Measurements from ENCODE around the gene ANKRD28. TPM values are rescaled to one million over a fixed set of nuclear protein-coding genes. Genes with fewer than 3 reads are reported as not detected.

Gene ANKRD28
- total and polyA plus RNA-seq, 2 experiments from 2014 or later, result 15.2 to 61.3 TPM

DNA sequence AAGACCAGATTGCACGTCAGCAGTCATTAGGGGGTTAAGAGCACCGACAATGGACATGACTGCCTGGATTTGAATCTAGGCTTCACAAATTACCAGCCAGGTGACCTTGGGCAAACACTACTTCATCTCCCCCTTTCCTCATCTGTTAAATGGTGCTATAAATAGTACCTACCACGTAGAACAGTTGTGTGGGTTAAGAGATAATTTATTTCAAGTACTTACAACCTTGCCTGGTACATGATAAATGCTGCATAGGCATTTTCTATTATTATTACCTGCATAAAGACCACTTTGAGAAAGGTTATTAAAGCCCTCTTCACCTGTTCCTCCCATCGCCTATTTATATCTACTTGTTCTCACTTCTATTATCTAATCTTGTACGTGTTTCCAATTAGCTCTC, 131.5 kb downstream of the ANKRD28 start (continued):
- TF ChIP-seq STAT1 (IDR thresholded peaks at IDR 0.05; ENCODE audit: unreplicated experiment), result no peak
- no peak for TF ChIP-seq EZH2 (IDR thresholded peaks at IDR 0.05; ENCODE audit: low read depth, unreplicated experiment)
- TF ChIP-seq ZNF114 (CRISPR knock-in tag; IDR thresholded peaks at IDR 0.05), result no peak
- TF ChIP-seq ETS1 (IDR thresholded peaks at IDR 0.05), result no peak

DNA sequence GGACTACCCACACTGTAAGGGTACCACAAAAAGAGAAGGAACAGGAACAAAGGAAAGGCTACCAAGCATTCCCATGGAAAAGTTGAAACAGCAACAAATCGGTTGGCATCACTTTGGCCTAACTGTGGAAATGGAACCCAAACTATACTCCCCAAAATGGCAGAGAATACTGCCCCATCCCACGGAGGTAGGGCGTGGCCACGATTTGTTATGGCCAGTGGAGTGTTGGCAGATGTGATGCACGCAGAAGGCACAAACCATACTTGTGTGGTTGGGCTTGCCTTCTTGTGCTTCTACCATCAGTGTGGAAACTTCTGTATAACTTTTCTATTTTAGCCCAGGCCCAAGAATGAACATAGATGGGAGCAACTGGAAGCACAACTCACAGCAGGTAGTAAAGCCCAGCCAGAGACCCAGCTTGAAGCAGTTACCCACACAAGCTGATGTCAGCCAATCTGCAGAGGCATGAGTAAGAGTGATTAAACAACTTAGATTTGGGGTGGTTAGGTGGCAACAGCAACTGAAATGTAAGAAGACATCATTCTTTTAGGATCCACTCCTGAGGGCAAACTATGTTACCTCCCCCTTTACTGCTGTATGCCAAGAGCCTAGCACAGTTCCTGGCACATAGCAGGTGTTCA, 132.1 kb downstream of the ANKRD28 start:
- Mint-ChIP-seq H3K27me3 (ENCODE audit: insufficient read depth, low read depth, poor library complexity) (no peaks in the 10 kb centered on the region), H3K4me3 (no peak overlapping the region), H3K36me3 (ENCODE audit: low read depth) (peaks cover 17% of the 10 kb centered on the region; the same call in 2 of the 3 replicates), H3K27ac (no peak overlapping the region), H3K9me3 (peaks cover 10% of the 10 kb centered on the region; the same call in 2 of the 3 replicates), H3K4me1 (peaks cover 19% of the 10 kb centered on the region)
- Histone ChIP-seq H3K27me3 (ENCODE audit: insufficient read depth) (no peaks in the 10 kb centered on the region), H3K79me2 (replicated peaks; ENCODE audit: insufficient read depth) (no peaks in the 10 kb centered on the region), H2AFZ (no peak overlapping the region), H3K27ac (ENCODE audit: low read depth) (no peak overlapping the region), H3K4me1 (ENCODE audit: insufficient read depth) (peaks cover 30% of the 10 kb centered on the region), H3F3A (replicated peaks; ENCODE audit: low read depth) (no peaks in the 10 kb centered on the region), H3K4me3 (no peak overlapping the region), H4K20me1 (replicated peaks; ENCODE audit: insufficient read depth) (no peaks in the 10 kb centered on the region; the same call in 1 of the 2 replicates), H3K36me3 (ENCODE audit: insufficient read depth) (peaks cover 4% of the 10 kb centered on the region; the same call in 1 of the 2 replicates), H3K9me2 (ENCODE audit: insufficient read depth) (no peaks in the 10 kb centered on the region), H3K4me2 (no peak overlapping the region)
- no peak for DNase-seq (ENCODE audit: low spot score)
- no peak for ATAC-seq
- TF ChIP-seq EZH2phosphoT487 (IDR thresholded peaks at IDR 0.05; ENCODE audit: unreplicated experiment) (no peak), JUNB (IDR thresholded peaks at IDR 0.05; ENCODE audit: unreplicated experiment) (no peak), ETS1 (IDR thresholded peaks at IDR 0.05) (no peak), ZNF114 (CRISPR knock-in tag; IDR thresholded peaks at IDR 0.05) (no peak), EZH2 (IDR thresholded peaks at IDR 0.05; ENCODE audit: low read depth, unreplicated experiment) (no peak), NANOG (IDR thresholded peaks at IDR 0.05; ENCODE audit: borderline replicate concordance) (no peak), STAT1 (IDR thresholded peaks at IDR 0.05; ENCODE audit: unreplicated experiment) (no peak)
- TF ChIP-seq, protein P1, sequence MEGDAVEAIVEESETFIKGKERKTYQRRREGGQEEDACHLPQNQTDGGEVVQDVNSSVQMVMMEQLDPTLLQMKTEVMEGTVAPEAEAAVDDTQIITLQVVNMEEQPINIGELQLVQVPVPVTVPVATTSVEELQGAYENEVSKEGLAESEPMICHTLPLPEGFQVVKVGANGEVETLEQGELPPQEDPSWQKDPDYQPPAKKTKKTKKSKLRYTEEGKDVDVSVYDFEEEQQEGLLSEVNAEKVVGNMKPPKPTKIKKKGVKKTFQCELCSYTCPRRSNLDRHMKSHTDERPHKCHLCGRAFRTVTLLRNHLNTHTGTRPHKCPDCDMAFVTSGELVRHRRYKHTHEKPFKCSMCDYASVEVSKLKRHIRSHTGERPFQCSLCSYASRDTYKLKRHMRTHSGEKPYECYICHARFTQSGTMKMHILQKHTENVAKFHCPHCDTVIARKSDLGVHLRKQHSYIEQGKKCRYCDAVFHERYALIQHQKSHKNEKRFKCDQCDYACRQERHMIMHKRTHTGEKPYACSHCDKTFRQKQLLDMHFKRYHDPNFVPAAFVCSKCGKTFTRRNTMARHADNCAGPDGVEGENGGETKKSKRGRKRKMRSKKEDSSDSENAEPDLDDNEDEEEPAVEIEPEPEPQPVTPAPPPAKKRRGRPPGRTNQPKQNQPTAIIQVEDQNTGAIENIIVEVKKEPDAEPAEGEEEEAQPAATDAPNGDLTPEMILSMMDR (conservative IDR thresholded peaks at IDR 0.05; ENCODE audit: low read depth in 2 of 2), result no peak
- TF ChIP-seq, protein P2, sequence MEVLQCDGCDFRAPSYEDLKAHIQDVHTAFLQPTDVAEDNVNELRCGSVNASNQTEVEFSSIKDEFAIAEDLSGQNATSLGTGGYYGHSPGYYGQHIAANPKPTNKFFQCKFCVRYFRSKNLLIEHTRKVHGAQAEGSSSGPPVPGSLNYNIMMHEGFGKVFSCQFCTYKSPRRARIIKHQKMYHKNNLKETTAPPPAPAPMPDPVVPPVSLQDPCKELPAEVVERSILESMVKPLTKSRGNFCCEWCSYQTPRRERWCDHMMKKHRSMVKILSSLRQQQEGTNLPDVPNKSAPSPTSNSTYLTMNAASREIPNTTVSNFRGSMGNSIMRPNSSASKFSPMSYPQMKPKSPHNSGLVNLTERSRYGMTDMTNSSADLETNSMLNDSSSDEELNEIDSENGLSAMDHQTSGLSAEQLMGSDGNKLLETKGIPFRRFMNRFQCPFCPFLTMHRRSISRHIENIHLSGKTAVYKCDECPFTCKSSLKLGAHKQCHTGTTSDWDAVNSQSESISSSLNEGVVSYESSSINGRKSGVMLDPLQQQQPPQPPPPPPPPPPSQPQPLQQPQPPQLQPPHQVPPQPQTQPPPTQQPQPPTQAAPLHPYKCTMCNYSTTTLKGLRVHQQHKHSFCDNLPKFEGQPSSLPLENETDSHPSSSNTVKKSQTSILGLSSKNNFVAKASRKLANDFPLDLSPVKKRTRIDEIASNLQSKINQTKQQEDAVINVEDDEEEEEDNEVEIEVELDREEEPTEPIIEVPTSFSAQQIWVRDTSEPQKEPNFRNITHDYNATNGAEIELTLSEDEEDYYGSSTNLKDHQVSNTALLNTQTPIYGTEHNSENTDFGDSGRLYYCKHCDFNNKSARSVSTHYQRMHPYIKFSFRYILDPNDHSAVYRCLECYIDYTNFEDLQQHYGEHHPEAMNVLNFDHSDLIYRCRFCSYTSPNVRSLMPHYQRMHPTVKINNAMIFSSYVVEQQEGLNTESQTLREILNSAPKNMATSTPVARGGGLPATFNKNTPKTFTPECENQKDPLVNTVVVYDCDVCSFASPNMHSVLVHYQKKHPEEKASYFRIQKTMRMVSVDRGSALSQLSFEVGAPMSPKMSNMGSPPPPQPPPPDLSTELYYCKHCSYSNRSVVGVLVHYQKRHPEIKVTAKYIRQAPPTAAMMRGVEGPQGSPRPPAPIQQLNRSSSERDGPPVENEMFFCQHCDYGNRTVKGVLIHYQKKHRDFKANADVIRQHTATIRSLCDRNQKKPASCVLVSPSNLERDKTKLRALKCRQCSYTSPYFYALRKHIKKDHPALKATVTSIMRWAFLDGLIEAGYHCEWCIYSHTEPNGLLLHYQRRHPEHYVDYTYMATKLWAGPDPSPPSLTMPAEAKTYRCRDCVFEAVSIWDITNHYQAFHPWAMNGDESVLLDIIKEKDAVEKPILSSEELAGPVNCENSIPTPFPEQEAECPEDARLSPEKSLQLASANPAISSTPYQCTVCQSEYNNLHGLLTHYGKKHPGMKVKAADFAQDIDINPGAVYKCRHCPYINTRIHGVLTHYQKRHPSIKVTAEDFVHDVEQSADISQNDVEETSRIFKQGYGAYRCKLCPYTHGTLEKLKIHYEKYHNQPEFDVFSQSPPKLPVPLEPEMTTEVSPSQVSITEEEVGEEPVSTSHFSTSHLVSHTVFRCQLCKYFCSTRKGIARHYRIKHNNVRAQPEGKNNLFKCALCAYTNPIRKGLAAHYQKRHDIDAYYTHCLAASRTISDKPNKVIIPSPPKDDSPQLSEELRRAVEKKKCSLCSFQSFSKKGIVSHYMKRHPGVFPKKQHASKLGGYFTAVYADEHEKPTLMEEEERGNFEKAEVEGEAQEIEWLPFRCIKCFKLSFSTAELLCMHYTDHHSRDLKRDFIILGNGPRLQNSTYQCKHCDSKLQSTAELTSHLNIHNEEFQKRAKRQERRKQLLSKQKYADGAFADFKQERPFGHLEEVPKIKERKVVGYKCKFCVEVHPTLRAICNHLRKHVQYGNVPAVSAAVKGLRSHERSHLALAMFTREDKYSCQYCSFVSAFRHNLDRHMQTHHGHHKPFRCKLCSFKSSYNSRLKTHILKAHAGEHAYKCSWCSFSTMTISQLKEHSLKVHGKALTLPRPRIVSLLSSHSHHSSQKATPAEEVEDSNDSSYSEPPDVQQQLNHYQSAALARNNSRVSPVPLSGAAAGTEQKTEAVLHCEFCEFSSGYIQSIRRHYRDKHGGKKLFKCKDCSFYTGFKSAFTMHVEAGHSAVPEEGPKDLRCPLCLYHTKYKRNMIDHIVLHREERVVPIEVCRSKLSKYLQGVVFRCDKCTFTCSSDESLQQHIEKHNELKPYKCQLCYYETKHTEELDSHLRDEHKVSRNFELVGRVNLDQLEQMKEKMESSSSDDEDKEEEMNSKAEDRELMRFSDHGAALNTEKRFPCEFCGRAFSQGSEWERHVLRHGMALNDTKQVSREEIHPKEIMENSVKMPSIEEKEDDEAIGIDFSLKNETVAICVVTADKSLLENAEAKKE (CRISPR knock-in tag; IDR thresholded peaks at IDR 0.05), result no peak
